Upper lobe of right lung (tissue), 1 donor: ENCODE results near the gene TTLL1. TPM values are rescaled to one million over a fixed set of nuclear protein-coding genes. Genes with fewer than 3 reads are reported as not detected.
"Not testable (repeated sequence)": the region's sequence is repeated elsewhere in the genome, so short reads cannot be mapped to it uniquely, and the experiment has no call there.

Experiments used
- ATAC-seq: fragments of 200-7000 bp; cut with Tn5 transposase; one replicate; pipeline ENCODE4 v1.9.1; 2020; ENCODE audit warnings: mild to moderate bottlenecking, moderate library complexity
- DNase-seq: peaks from one replicate; pipeline ENCODE4 v3.0.0-alpha.2; 2020
- H3K27ac ChIP-seq: fragments of 200-600 bp; one replicate; pipeline ENCODE4 v1.8.0; 2022
- H3K27me3 ChIP-seq: fragments of 200-600 bp; one replicate; pipeline ENCODE4 v1.8.0; 2022; ENCODE audit warnings: mild to moderate bottlenecking
- H3K36me3 ChIP-seq: fragments of 200-600 bp; one replicate; pipeline ENCODE4 v1.8.0; 2022
- H3K4me1 ChIP-seq: fragments of 200-600 bp; one replicate; pipeline ENCODE4 v1.8.0; 2022
- H3K4me3 ChIP-seq: fragments of 200-600 bp; one replicate; pipeline ENCODE4 v1.8.0; 2022; ENCODE audit warnings: mild to moderate bottlenecking
- H3K9me3 ChIP-seq: fragments of 200-600 bp; one replicate; pipeline ENCODE4 v1.8.0; 2022
- intact Hi-C: fragments of 100-400 bp; cut with DNase I; formaldehyde crosslinking; loops from one replicate; pipeline ENCODE4 v1.11.0; 2022
- total RNA-seq: library from RNA; stranded (reverse); fragmentation: NEBNext Ultra II Directional; extraction: Animal tissue kit (Norgen Biotek cat#: 25700); gene quantifications from one replicate; pipeline ENCODE4 v1.2.1, GENCODE V29; 2021
- TF ChIP-seq, protein P1 (sequence below): fragments of 200-600 bp; IDR thresholded peaks from one replicate; pipeline ENCODE4 v1.8.0; 2022; ENCODE audit warnings: antibody characterized with exemption
- donor health status: DM: no; HTN: yes; CAD: no; lungs with severe emphysema.

TTLL1 gene
- total RNA-seq, 1 donor from 2014 or later, result 5.1 TPM

- Histone ChIP-seq H3K27ac (no peak overlapping the region), H3K36me3 (no peaks in the 10 kb centered on the region), H3K4me1 (peaks cover 14% of the 10 kb centered on the region), H3K9me3 (no peaks in the 10 kb centered on the region), H3K4me3 (no peak overlapping the region), H3K27me3 (peaks cover 30% of the 10 kb centered on the region)
- DNase-seq, result no peak
- intact Hi-C loops, result no loop called here
- ATAC-seq, result no peak
- TF ChIP-seq, protein P1, sequence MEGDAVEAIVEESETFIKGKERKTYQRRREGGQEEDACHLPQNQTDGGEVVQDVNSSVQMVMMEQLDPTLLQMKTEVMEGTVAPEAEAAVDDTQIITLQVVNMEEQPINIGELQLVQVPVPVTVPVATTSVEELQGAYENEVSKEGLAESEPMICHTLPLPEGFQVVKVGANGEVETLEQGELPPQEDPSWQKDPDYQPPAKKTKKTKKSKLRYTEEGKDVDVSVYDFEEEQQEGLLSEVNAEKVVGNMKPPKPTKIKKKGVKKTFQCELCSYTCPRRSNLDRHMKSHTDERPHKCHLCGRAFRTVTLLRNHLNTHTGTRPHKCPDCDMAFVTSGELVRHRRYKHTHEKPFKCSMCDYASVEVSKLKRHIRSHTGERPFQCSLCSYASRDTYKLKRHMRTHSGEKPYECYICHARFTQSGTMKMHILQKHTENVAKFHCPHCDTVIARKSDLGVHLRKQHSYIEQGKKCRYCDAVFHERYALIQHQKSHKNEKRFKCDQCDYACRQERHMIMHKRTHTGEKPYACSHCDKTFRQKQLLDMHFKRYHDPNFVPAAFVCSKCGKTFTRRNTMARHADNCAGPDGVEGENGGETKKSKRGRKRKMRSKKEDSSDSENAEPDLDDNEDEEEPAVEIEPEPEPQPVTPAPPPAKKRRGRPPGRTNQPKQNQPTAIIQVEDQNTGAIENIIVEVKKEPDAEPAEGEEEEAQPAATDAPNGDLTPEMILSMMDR, result no peak
These were observed 20.3 kb upstream of the TTLL1 start for GRCh38 chr22:43109511-43109910.

GRCh38 chr22:43106302-43106701 is 17.1 kb upstream of the TTLL1 start:
- no peaks in the 10 kb centered on the region for H3K36me3 ChIP-seq
- H3K27me3 ChIP-seq, result peaks cover 14% of the 10 kb centered on the region
- intact Hi-C loops, result no loop called here
- TF ChIP-seq, protein P1, result no peak
- DNase-seq (no peak), ATAC-seq (no peak)
- no peak overlapping the region for H3K27ac ChIP-seq
- H3K9me3 ChIP-seq, result no peaks in the 10 kb centered on the region
- no peak overlapping the region for H3K4me3 ChIP-seq
- H3K4me1 ChIP-seq, result peaks cover 20% of the 10 kb centered on the region

- H3K27me3 ChIP-seq, ATAC-seq, DNase-seq, intact Hi-C loops, H3K9me3 ChIP-seq, H3K4me3 ChIP-seq, H3K27ac ChIP-seq, H3K36me3 ChIP-seq: not testable (repeated sequence)
- H3K4me1 ChIP-seq, result peaks cover 11% of the 10 kb centered on the region
These were observed 15.8 kb upstream of the TTLL1 start for GRCh38 chr22:43104950-43105349.

GRCh38 chr22:43104056-43104625 is 14.9 kb upstream of the TTLL1 start:
- H3K27me3 ChIP-seq, H3K4me3 ChIP-seq, intact Hi-C loops, H3K9me3 ChIP-seq, DNase-seq, H3K36me3 ChIP-seq, H3K4me1 ChIP-seq: not testable (repeated sequence)
- H3K27ac ChIP-seq, result peak overlapping the region; percentile 47
- ATAC-seq, result peak; percentile 37

- no peak overlapping the region for H3K27ac ChIP-seq
- peaks cover 9% of the 10 kb centered on the region for H3K4me1 ChIP-seq
- no peaks in the 10 kb centered on the region for H3K27me3 ChIP-seq
- H3K4me3 ChIP-seq, result no peak overlapping the region
- DNase-seq (no peak), ATAC-seq (peak; percentile 36)
- intact Hi-C loops, result no loop called here
- no peaks in the 10 kb centered on the region for H3K36me3 ChIP-seq
- TF ChIP-seq, protein P1, result no peak
- H3K9me3 ChIP-seq, result no peaks in the 10 kb centered on the region
These were observed 12.1 kb upstream of the TTLL1 start for GRCh38 chr22:43101306-43101705.

GRCh38 chr22:43100225-43100624 is 11.0 kb upstream of the TTLL1 start:
- intact Hi-C loops, result no loop called here
- Histone ChIP-seq H3K36me3 (no peaks in the 10 kb centered on the region), H3K27me3 (no peaks in the 10 kb centered on the region), H3K27ac (no peak overlapping the region), H3K4me3 (no peak overlapping the region), H3K4me1 (peaks cover 9% of the 10 kb centered on the region), H3K9me3 (no peaks in the 10 kb centered on the region)
- ATAC-seq (no peak), DNase-seq (no peak)
- TF ChIP-seq, protein P1, result no peak

DNA sequence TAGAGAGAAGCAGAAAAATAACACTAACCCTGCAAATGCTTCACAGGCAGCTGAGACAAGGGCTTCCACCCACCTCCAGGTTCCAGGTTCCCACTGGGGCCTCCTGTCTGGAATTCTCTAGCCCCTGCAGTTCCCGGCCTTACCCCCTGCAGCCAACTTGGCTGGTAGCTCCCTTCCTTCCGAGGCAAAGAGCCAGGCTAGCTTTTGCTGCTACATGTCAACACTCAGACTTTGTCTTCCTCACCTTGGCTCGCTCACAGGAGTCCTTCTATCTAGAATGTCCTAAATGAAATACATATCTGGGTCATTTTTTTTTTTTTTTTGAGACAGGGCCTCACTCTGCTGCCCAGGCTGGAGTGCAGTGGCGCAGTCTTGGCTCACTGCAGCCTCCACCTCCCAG is 9.9 kb upstream of the TTLL1 start:
- intact Hi-C loops, result loop anchor here (10.0 kb wide), 1 partner anchor 114 kb away; no protein-coding TSS in a partner anchor
- no peak for ATAC-seq

More for the DNA sequence above, 9.9 kb upstream of the TTLL1 start:
- Histone ChIP-seq H3K36me3 (no peaks in the 10 kb centered on the region), H3K27me3 (no peaks in the 10 kb centered on the region), H3K4me3 (no peak overlapping the region), H3K27ac (no peak overlapping the region), H3K9me3 (no peaks in the 10 kb centered on the region), H3K4me1 (peaks cover 5% of the 10 kb centered on the region)
- TF ChIP-seq, protein P1, result no peak
- DNase-seq, result no peak
